ENCODE results near the gene GNAI2.

- TF ChIP-seq, protein P1, sequence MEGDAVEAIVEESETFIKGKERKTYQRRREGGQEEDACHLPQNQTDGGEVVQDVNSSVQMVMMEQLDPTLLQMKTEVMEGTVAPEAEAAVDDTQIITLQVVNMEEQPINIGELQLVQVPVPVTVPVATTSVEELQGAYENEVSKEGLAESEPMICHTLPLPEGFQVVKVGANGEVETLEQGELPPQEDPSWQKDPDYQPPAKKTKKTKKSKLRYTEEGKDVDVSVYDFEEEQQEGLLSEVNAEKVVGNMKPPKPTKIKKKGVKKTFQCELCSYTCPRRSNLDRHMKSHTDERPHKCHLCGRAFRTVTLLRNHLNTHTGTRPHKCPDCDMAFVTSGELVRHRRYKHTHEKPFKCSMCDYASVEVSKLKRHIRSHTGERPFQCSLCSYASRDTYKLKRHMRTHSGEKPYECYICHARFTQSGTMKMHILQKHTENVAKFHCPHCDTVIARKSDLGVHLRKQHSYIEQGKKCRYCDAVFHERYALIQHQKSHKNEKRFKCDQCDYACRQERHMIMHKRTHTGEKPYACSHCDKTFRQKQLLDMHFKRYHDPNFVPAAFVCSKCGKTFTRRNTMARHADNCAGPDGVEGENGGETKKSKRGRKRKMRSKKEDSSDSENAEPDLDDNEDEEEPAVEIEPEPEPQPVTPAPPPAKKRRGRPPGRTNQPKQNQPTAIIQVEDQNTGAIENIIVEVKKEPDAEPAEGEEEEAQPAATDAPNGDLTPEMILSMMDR (IDR thresholded peaks at IDR 0.05; ENCODE audit: low read depth, low read length, poor library complexity, severe bottlenecking): no peak
- no peak for TF ChIP-seq EZH2phosphoT487 (IDR thresholded peaks at IDR 0.05; ENCODE audit: borderline replicate concordance, low read length)
Observed at GRCh38 chr3:50208677-50209344, 27.2 kb upstream of the GNAI2 start.
